Kidney (tissue), 14 donors: ENCODE results near the gene UPP1. TPM values are rescaled to one million over a fixed set of nuclear protein-coding genes. Genes with fewer than 3 reads are reported as not detected.

Experiments used
- DNase-seq, 5 donors: peaks; one replicate each; pipeline ENCODE4 v3.0.0-alpha.2; 2013 to 2020
- FAIRE-seq: peaks from 2 replicates; lab custom pipeline; 2012; peaks lifted over from hg19 to GRCh38; lab: Jason Lieb, UNC
- H3K27ac ChIP-seq, 2 donors: one replicate each; pipeline ENCODE4 v1.7.0; 2013; ENCODE audit warnings: low read depth in 2 of 2, low read length in 2 of 2, inconsistent platforms in 1 of 2
- H3K27me3 ChIP-seq: one replicate; pipeline ENCODE4 v1.7.1; 2013; ENCODE audit warnings: low read length, inconsistent platforms; ENCODE audit not compliant: control insufficient read depth, insufficient read depth
- H3K36me3 ChIP-seq, 3 donors: one replicate each; pipeline versions ENCODE4 v1.7.0 to v1.7.1; 2013; ENCODE audit warnings: low read length in 3 of 3, control low read depth in 1 of 3, inconsistent platforms in 1 of 3; ENCODE audit not compliant: insufficient read depth in 3 of 3, control insufficient read depth in 2 of 3
- H3K4me1 ChIP-seq, 3 donors: one replicate each; pipeline versions ENCODE4 v1.7.0 to v1.7.1; 2013; ENCODE audit warnings: low read length in 3 of 3, inconsistent platforms in 1 of 3, low read depth in 1 of 3; ENCODE audit not compliant: control insufficient read depth in 2 of 3, insufficient read depth in 2 of 3
- H3K4me3 ChIP-seq, 3 donors: one replicate each; pipeline versions ENCODE4 v1.7.0 to v1.8.1; 2013; ENCODE audit warnings: low read length in 3 of 3, control low read depth in 1 of 3, inconsistent platforms in 1 of 3
- H3K9ac ChIP-seq, 3 donors: one replicate each; pipeline versions ENCODE4 v1.7.0 to v1.7.1; 2013; ENCODE audit warnings: low read length in 3 of 3, control low read depth in 1 of 3, inconsistent platforms in 1 of 3
- H3K9me3 ChIP-seq, 3 donors: one replicate each; pipeline versions ENCODE4 v1.7.0 to v1.7.1; 2013; ENCODE audit warnings: low read length in 3 of 3, control low read depth in 1 of 3, inconsistent platforms in 1 of 3; ENCODE audit not compliant: control insufficient read depth in 2 of 3, insufficient read depth in 1 of 3
- intact Hi-C: fragments of 100-400 bp; cut with DNase I; formaldehyde crosslinking; loops from one replicate; pipeline ENCODE4 v1.11.1; 2022
- polyA plus RNA-seq: library from polyadenylated mRNA; stranded (reverse); fragments of 350-450 nt; fragmentation: Illumina TruSeq; extraction: RNeasy Lipid Tissue Mini Kit (QIAGEN cat#74804); gene quantifications from one replicate; pipeline ENCODE4 v1.2.3, GENCODE V29; 2014; ENCODE audit warnings: low read depth, low replicate concordance; ENCODE audit not compliant: insufficient read depth
- total RNA-seq: library from RNA; stranded (reverse); fragmentation: NEBNext Ultra II Directional; extraction: Animal tissue kit (Norgen Biotek cat#: 25700); gene quantifications from one replicate; pipeline ENCODE4 v1.2.1, GENCODE V29; 2021
- TF ChIP-seq, protein P1 (sequence below): IDR thresholded peaks from 3 replicates; pipeline ENCODE4 v1.5.1; 2012; ENCODE audit warnings: mild to moderate bottlenecking, moderate library complexity, borderline replicate concordance; ENCODE audit not compliant: insufficient read depth; ENCODE audit errors: extremely low read depth
- donor health status: control.
- donor health status: control.
- donor health status: control.
- donor health status: control.
- donor health status: control.
- donor health status: DM: yes; HTN: yes; CAD: no.
- donor health status: Normal renal cell carcinoma (clear cell type).

The UPP1 gene
- total and polyA plus RNA-seq, 2 donors from 2014 or later: 36.4 to 76.1 TPM

DNA sequence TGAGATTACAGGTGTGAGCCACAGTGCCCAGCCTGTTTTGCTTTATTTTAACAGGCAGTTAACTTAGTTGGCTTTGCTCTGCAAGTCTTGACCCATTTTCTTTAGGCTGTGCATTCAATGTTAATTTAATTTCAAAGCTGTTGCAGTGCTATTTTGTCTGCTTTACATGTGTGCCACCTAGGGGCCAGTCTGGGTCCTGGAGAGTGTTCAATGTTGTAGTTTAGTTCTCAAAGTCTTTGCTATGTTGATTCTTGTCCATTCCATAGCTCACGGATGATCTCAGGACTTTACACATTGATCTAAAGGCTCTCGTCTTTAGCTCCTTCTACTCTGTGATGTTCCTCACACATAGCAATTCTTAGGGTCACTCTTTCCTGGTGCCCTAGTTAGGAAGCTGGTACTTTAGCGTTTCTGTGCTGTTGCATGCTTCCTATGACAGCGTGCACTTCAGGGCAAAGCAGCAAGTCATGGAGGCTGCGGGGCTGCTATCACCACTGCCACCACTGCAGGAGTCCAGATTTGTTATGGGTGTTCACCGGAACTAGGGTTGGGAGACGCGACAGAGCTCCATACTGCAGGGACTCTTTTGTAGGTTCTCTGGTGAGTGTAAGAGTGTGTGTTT is 65.8 kb downstream of the UPP1 start:
- TF ChIP-seq, protein P1, sequence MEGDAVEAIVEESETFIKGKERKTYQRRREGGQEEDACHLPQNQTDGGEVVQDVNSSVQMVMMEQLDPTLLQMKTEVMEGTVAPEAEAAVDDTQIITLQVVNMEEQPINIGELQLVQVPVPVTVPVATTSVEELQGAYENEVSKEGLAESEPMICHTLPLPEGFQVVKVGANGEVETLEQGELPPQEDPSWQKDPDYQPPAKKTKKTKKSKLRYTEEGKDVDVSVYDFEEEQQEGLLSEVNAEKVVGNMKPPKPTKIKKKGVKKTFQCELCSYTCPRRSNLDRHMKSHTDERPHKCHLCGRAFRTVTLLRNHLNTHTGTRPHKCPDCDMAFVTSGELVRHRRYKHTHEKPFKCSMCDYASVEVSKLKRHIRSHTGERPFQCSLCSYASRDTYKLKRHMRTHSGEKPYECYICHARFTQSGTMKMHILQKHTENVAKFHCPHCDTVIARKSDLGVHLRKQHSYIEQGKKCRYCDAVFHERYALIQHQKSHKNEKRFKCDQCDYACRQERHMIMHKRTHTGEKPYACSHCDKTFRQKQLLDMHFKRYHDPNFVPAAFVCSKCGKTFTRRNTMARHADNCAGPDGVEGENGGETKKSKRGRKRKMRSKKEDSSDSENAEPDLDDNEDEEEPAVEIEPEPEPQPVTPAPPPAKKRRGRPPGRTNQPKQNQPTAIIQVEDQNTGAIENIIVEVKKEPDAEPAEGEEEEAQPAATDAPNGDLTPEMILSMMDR: peak; percentile 70
- H3K9me3 ChIP-seq: no peaks in the 10 kb centered on the region
- no peak overlapping the region for H3K27ac ChIP-seq
- H3K9ac ChIP-seq: no peak overlapping the region
- H3K27me3 ChIP-seq: no peaks in the 10 kb centered on the region
- intact Hi-C loops: no loop called here
- no peak overlapping the region for H3K4me3 ChIP-seq
- peak in 3 of 5 donors; percentile 15 to 56 (median 39) for DNase-seq
- H3K36me3 ChIP-seq: no peaks in the 10 kb centered on the region
- peaks cover 0 to 2% (median 0%) of the 10 kb centered on the region in 3 donors for H3K4me1 ChIP-seq
- FAIRE-seq: peak; percentile 8

Other genes with a start within 250 kb of the UPP1 start
- gene PKD1L1, start 140.8 kb upstream of the UPP1 start, total RNA-seq: 0.82 TPM
- gene PKD1L1, start 140.8 kb upstream of the UPP1 start, polyA plus RNA-seq: 0.32 TPM
- gene HUS1, start 109.7 kb upstream of the UPP1 start, total RNA-seq: 29.5 TPM
- 13.4 TPM for gene HUS1, start 109.7 kb upstream of the UPP1 start, polyA plus RNA-seq
- gene SUN3, start 60.2 kb upstream of the UPP1 start, total RNA-seq: 0.54 TPM
- gene SUN3, start 60.2 kb upstream of the UPP1 start, polyA plus RNA-seq: not detected
- gene C7orf57, start 53.7 kb upstream of the UPP1 start, total RNA-seq: 0.63 TPM
- gene C7orf57, start 53.7 kb upstream of the UPP1 start, polyA plus RNA-seq: not detected
- 6.0 TPM for gene ABCA13, start 82.2 kb downstream of the UPP1 start, total RNA-seq
- 0.62 TPM for gene ABCA13, start 82.2 kb downstream of the UPP1 start, polyA plus RNA-seq